ENCODE measurements around the gene SAMD5. TPM values are rescaled to one million over a fixed set of nuclear protein-coding genes. Genes with fewer than 3 reads are reported as not detected.

Gene SAMD5
- total and polyA plus RNA-seq, 9 of the 15 experiments (the other 6 are each of a cell fraction or from before 2014, with no cell fraction given), result 0.15 to 0.91 (median 0.55) TPM

GRCh38 chr6:147508042-147508865 lies at the start of gene SAMD5 (continued):
- TF ChIP-seq ZFP1 (CRISPR knock-in tag; IDR thresholded peaks at IDR 0.05) (no peak), GATAD2B (IDR thresholded peaks at IDR 0.05; ENCODE audit: borderline replicate concordance) (0 out of 2 replicates have a peak, but pooled peaks have one; percentile 67), HNRNPL (IDR thresholded peaks at IDR 0.05; ENCODE audit: low read depth, low read length) (no peak), CBX5 (IDR thresholded peaks at IDR 0.05; ENCODE audit: borderline replicate concordance, low read depth) (no peak), ATF3 (IDR thresholded peaks at IDR 0.05) (no peak), ATF3 (CRISPR knock-in tag; conservative IDR thresholded peaks at IDR 0.05) (no peak), CCNT2 (IDR thresholded peaks at IDR 0.05; ENCODE audit: borderline replicate concordance, extremely low read depth, insufficient read length, low read depth, low read length) (peak; percentile 29), SRSF3 (IDR thresholded peaks at IDR 0.05; ENCODE audit: insufficient read depth, low read length) (no peak), MTA3 (IDR thresholded peaks at IDR 0.05; ENCODE audit: borderline replicate concordance) (no peak; the same call in 1 of the 2 replicates), CHD2 (IDR thresholded peaks at IDR 0.05; ENCODE audit: low read depth, low read length) (no peak), HINFP (tag; conservative IDR thresholded peaks at IDR 0.05; ENCODE audit: low read depth) (no peak), MCM7 (IDR thresholded peaks at IDR 0.05) (no peak), CTCF (IDR thresholded peaks at IDR 0.05 in 2 of 3, conservative IDR thresholded peaks at IDR 0.05 in 1 of 3; ENCODE audit: insufficient read depth in 2 of 3, low read depth in 1 of 3, low read length in 3 of 3) (peak in 1 of 3 experiments; percentile 5; a peak in 1 of 6 replicates), ZNF518B (CRISPR knock-in tag; IDR thresholded peaks at IDR 0.05) (no peak), ZNF280A (IDR thresholded peaks at IDR 0.05; ENCODE audit: low read depth, partially characterized antibody) (no peak), TCFL5 (CRISPR knock-in tag; conservative IDR thresholded peaks at IDR 0.05) (no peak), KAT2B (IDR thresholded peaks at IDR 0.05; ENCODE audit: low read depth, low read length) (no peak)

All from K562 (cell line).